IMR-90 (cell line): ENCODE measurements around the gene CDO1. TPM values are rescaled to one million over a fixed set of nuclear protein-coding genes. Genes with fewer than 3 reads are reported as not detected.

Experiments
- ATAC-seq: fragments of 200-7000 bp; cut with Tn5 transposase; 2 replicates; pipeline ENCODE4 v1.9.1; 2020; ENCODE audit warnings: low read depth, mild to moderate bottlenecking, moderate library complexity
- BruUV-seq: library from RNA; stranded (reverse); fragments of 400-500 nt; replicated peaks from 2 replicates; lab custom pipeline; 2021; lab: Mats Ljungman, UMichigan
- CTCF ChIA-PET: fragments of 300-600 bp; formaldehyde crosslinking; extraction: SDS; loops from one replicate; lab custom pipeline; 2021; ENCODE audit warnings: antibody characterized with exemption; lab: Yijun Ruan, JAX
- POLR2A ChIA-PET: fragments of 300-600 bp; sonication (Branson Sonifier 250); formaldehyde crosslinking; loops from one replicate; lab custom pipeline; 2022; ENCODE audit warnings: antibody characterized with exemption; ENCODE audit not compliant: unreplicated experiment; lab: Charles Lee
- DNase-seq: peaks from one replicate; pipeline ENCODE4 v3.0.0; 2013
- H2AFZ ChIP-seq: replicated peaks from 2 replicates; pipeline ENCODE3; 2013; ENCODE audit warnings: low read length, mild to moderate bottlenecking; ENCODE audit not compliant: poor library complexity
- H2AK5ac ChIP-seq: 2 replicates; pipeline ENCODE4 v1.6.1; 2013; ENCODE audit warnings: low read depth, low read length, inconsistent platforms
- H2AK9ac ChIP-seq: replicated peaks from 2 replicates; pipeline ENCODE3; 2013; ENCODE audit warnings: mild to moderate bottlenecking, low read depth, low read length, moderate library complexity; ENCODE audit not compliant: poor library complexity
- H2BK120ac ChIP-seq: 2 replicates; pipeline ENCODE4 v1.6.1; 2013; ENCODE audit warnings: low read depth, low read length, inconsistent platforms
- H2BK15ac ChIP-seq: 3 replicates; pipeline ENCODE4 v1.6.1; 2013; ENCODE audit warnings: low read depth, low read length, inconsistent platforms
- H2BK20ac ChIP-seq: 2 replicates; pipeline ENCODE4 v1.6.1; 2013; ENCODE audit warnings: low read depth, mild to moderate bottlenecking, inconsistent platforms, low read length, moderate library complexity
- H2BK5ac ChIP-seq: 2 replicates; pipeline ENCODE4 v1.6.1; 2013; ENCODE audit warnings: mild to moderate bottlenecking, low read depth, low read length, inconsistent platforms; ENCODE audit not compliant: poor library complexity, severe bottlenecking
- H3K14ac ChIP-seq: replicated peaks from 2 replicates; pipeline ENCODE4 v1.6.1; 2013; ENCODE audit warnings: low read depth, low read length, inconsistent platforms
- H3K18ac ChIP-seq: 2 replicates; pipeline ENCODE4 v1.6.1; 2013; ENCODE audit warnings: low read depth, low read length, control low read depth
- H3K23ac ChIP-seq: 2 replicates; pipeline ENCODE4 v1.6.1; 2013; ENCODE audit warnings: low read depth, low read length, inconsistent platforms
- H3K27ac ChIP-seq: 2 replicates; pipeline ENCODE4 v1.5.1; 2013; ENCODE audit warnings: mild to moderate bottlenecking, control low read depth, low read length; ENCODE audit not compliant: insufficient read depth
- H3K27me3 ChIP-seq: 2 replicates; pipeline ENCODE4 v1.6.1; 2013; ENCODE audit warnings: low read length; ENCODE audit not compliant: control insufficient read depth, insufficient read depth
- H3K36me3 ChIP-seq: 2 replicates; pipeline ENCODE4 v1.6.1; 2013; ENCODE audit warnings: low read length, mixed read lengths; ENCODE audit not compliant: control insufficient read depth, insufficient read depth
- H3K4ac ChIP-seq: 2 replicates; pipeline ENCODE4 v1.6.1; 2013; ENCODE audit warnings: low read depth, low read length, inconsistent platforms
- H3K4me1 ChIP-seq: 2 replicates; pipeline ENCODE4 v1.6.1; 2013; ENCODE audit warnings: low read length, mixed read lengths; ENCODE audit not compliant: control insufficient read depth, insufficient read depth
- H3K4me2 ChIP-seq: 2 replicates; pipeline ENCODE4 v1.6.1; 2013; ENCODE audit warnings: low read depth, mild to moderate bottlenecking, control low read depth, low read length, moderate library complexity
- H3K4me3 ChIP-seq: 2 replicates; pipeline ENCODE4 v1.5.1; 2013; ENCODE audit warnings: low read depth, mild to moderate bottlenecking, control low read depth, low read length, moderate library complexity; ENCODE audit not compliant: insufficient read depth
- H3K56ac ChIP-seq: 2 replicates; pipeline ENCODE4 v1.6.1; 2013; ENCODE audit warnings: low read length, inconsistent platforms; ENCODE audit not compliant: insufficient read depth; ENCODE audit errors: extremely low read depth
- H3K79me1 ChIP-seq, 2 experiments: 2 replicates each; pipeline ENCODE4 v1.6.1; 2013; ENCODE audit warnings: low read length in 2 of 2, inconsistent platforms in 1 of 2, low read depth in 1 of 2
- H3K9ac ChIP-seq: 2 replicates; pipeline ENCODE4 v1.6.1; 2013; ENCODE audit warnings: low read depth, low read length, control low read depth
- H3K9me1 ChIP-seq: 2 replicates; pipeline ENCODE4 v1.6.1; 2013; ENCODE audit warnings: low read length, inconsistent platforms; ENCODE audit not compliant: insufficient read depth
- H3K9me3 ChIP-seq: 2 replicates; pipeline ENCODE4 v1.6.1; 2013; ENCODE audit warnings: low read length; ENCODE audit not compliant: control insufficient read depth, insufficient read depth
- H4K20me1 ChIP-seq: 2 replicates; pipeline ENCODE4 v1.6.1; 2013; ENCODE audit warnings: low read length, inconsistent platforms; ENCODE audit not compliant: insufficient read depth
- H4K5ac ChIP-seq: 2 replicates; pipeline ENCODE4 v1.6.1; 2013; ENCODE audit warnings: mild to moderate bottlenecking, low read depth, low read length, control low read depth
- H4K8ac ChIP-seq, 2 experiments: 2 replicates each; pipeline ENCODE4 v1.6.1; 2013; ENCODE audit warnings: low read depth in 2 of 2, low read length in 2 of 2, control low read depth in 1 of 2, inconsistent platforms in 1 of 2
- H4K91ac ChIP-seq: 2 replicates; pipeline ENCODE4 v1.6.1; 2013; ENCODE audit warnings: low read depth, low read length, inconsistent platforms; ENCODE audit not compliant: insufficient read depth
- CEBPB ChIP-seq: IDR thresholded peaks from 2 replicates; pipeline ENCODE4 v1.6.1; 2012; ENCODE audit warnings: low read depth, low read length, improper control_type of control experiment
- CHD1 ChIP-seq: IDR thresholded peaks from 2 replicates; pipeline ENCODE4 v1.6.1; 2012; ENCODE audit warnings: low read depth, low read length, improper control_type of control experiment
- ELK1 ChIP-seq: fragments of 150-350 bp; IDR thresholded peaks from 2 replicates; pipeline ENCODE4 v1.6.1; 2016; ENCODE audit warnings: low read depth, mild to moderate bottlenecking, low read length, moderate library complexity, borderline replicate concordance
- FOS ChIP-seq: fragments of 150-350 bp; IDR thresholded peaks from 2 replicates; pipeline ENCODE4 v1.6.1; 2016; ENCODE audit warnings: low read depth, low read length
- MAFK ChIP-seq: IDR thresholded peaks from 2 replicates; pipeline ENCODE4 v1.6.1; 2012; ENCODE audit warnings: low read depth, low read length, improper control_type of control experiment
- MAZ ChIP-seq: IDR thresholded peaks from 2 replicates; pipeline ENCODE4 v1.6.1; 2012; ENCODE audit warnings: low read depth, mild to moderate bottlenecking, low read length, improper control_type of control experiment, moderate library complexity, borderline replicate concordance
- MXI1 ChIP-seq: IDR thresholded peaks from 2 replicates; pipeline ENCODE4 v1.6.1; 2012; ENCODE audit warnings: low read depth, mild to moderate bottlenecking, low read length, moderate library complexity, borderline replicate concordance
- NFE2L2 ChIP-seq: fragments of 150-350 bp; IDR thresholded peaks from 2 replicates; pipeline ENCODE4 v1.6.1; 2016; ENCODE audit warnings: low read depth, mild to moderate bottlenecking, low read length
- POLR2A ChIP-seq: IDR thresholded peaks from 2 replicates; pipeline ENCODE4 v1.6.1; 2012; ENCODE audit warnings: mild to moderate bottlenecking, low read depth, low read length
- RCOR1 ChIP-seq: IDR thresholded peaks from 2 replicates; pipeline ENCODE4 v1.6.1; 2012; ENCODE audit warnings: mild to moderate bottlenecking, low read length, improper control_type of control experiment; ENCODE audit not compliant: insufficient replicate concordance
- USF2 ChIP-seq: fragments of 150-350 bp; IDR thresholded peaks from 2 replicates; pipeline ENCODE4 v1.6.1; 2017; ENCODE audit warnings: mild to moderate bottlenecking, antibody characterized with exemption, low read length, low read depth
- WGBS, 2 experiments: methylation state at CpG; one replicate each; pipeline versions ENCODE4 v1.1.5 to v1.1.7; 2013; ENCODE audit warnings: missing lambda C conversion rate in 2 of 2; ENCODE audit not compliant: insufficient read length in 1 of 2; ENCODE audit errors: extremely low coverage in 2 of 2; 5-methylcytosine and 5-hydroxymethylcytosine counted together
- dilution Hi-C: fragments of 300-500 bp; cut with HindIII; formaldehyde crosslinking; loops from one replicate; pipeline ENCODE4 v1.14.3; 2018; ENCODE audit warnings: low sequenced_read_pairs; ENCODE audit not compliant: unreplicated experiment
- in situ Hi-C: fragments of 300-500 bp; cut with MboI; formaldehyde crosslinking; loops from 3 replicates; pipeline ENCODE4 v1.14.3; 2019; ENCODE audit warnings: low sequenced_read_pairs, inconsistent platforms, mixed read lengths
- intact Hi-C: fragments of 100-400 bp; cut with micrococcal nuclease; formaldehyde crosslinking; loops from 2 replicates; pipeline ENCODE4 v1.10.0; 2022
- polyA plus RNA-seq, 3 experiments: library from polyadenylated mRNA; depleted of rRNA; stranded (reverse); fragments of >200 nt; gene quantifications; 2 replicates each; pipeline ENCODE4 v1.2.3, GENCODE V29; 2012; ENCODE audit warnings: low replicate concordance in 1 of 3
- total RNA-seq: library from RNA; depleted of rRNA; stranded (reverse); fragments of >200 nt; gene quantifications from 2 replicates; pipeline ENCODE4 v1.2.3, GENCODE V29; 2012

CDO1 gene
- total and polyA plus RNA-seq, 2 of the 4 experiments (the other 2 are of a cell fraction): 4.8 to 8.6 TPM

GRCh38 chr5:115807654-115808052 lies 8.8 kb downstream of the CDO1 start:
- ChIA-PET POLR2A (no interaction called here), CTCF (no interaction called here)
- intact Hi-C loops (no loop called here), dilution Hi-C loops (no loop called here), in situ Hi-C loops (no loop called here)
- no peak overlapping the region for H2BK5ac ChIP-seq
- H3K9me3 ChIP-seq: no peaks in the 10 kb centered on the region
- no peak overlapping the region for H2BK120ac ChIP-seq
- H3K36me3 ChIP-seq: no peaks in the 10 kb centered on the region
- no peak overlapping the region for H2AK5ac ChIP-seq
- H3K56ac ChIP-seq: no peak overlapping the region
- TF ChIP-seq MAZ (no peak), USF2 (no peak), CHD1 (no peak), POLR2A (no peak), FOS (no peak), MXI1 (no peak), ELK1 (no peak), MAFK (no peak), NFE2L2 (no peak), CEBPB (no peak), RCOR1 (no peak)
- H4K91ac ChIP-seq: no peak overlapping the region
- ATAC-seq (no peak), DNase-seq (no peak)
- no peak overlapping the region for H2AFZ ChIP-seq
- H3K4me1 ChIP-seq: no peaks in the 10 kb centered on the region
- no peak overlapping the region for H3K4ac ChIP-seq
- H3K27ac ChIP-seq: no peak overlapping the region
- no peak overlapping the region for H2AK9ac ChIP-seq
- no CpG with 5 or more reads among the region's 2 CpGs for WGBS, 2 experiments
- H3K9ac ChIP-seq: no peak overlapping the region
- H4K8ac ChIP-seq: no peak overlapping the region
- H3K27me3 ChIP-seq: no peaks in the 10 kb centered on the region
- no peaks in the 10 kb centered on the region for H4K20me1 ChIP-seq
- no peaks in the 10 kb centered on the region for H3K9me1 ChIP-seq
- no TSS peak for BruUV-seq
- H3K79me1 ChIP-seq: no peaks in the 10 kb centered on the region
- no peak overlapping the region for H3K14ac ChIP-seq
- no peak overlapping the region for H4K5ac ChIP-seq
- H3K18ac ChIP-seq: no peak overlapping the region
- no peak overlapping the region for H2BK15ac ChIP-seq
- H2BK20ac ChIP-seq: no peak overlapping the region
- no peak overlapping the region for H3K4me3 ChIP-seq
- no peak overlapping the region for H3K23ac ChIP-seq
- no peak overlapping the region for H3K4me2 ChIP-seq
